ENCODE results near the gene TMEM165.

GRCh38 chr4:55446578-55446922 is 50.8 kb downstream of the TMEM165 start:
- TF ChIP-seq REST (IDR thresholded peaks at IDR 0.05; ENCODE audit: insufficient read depth in 1 of 2, low read depth in 2 of 2, low read length in 2 of 2) (no peak), POLR2AphosphoS5 (IDR thresholded peaks at IDR 0.05; ENCODE audit: low read depth, low read length) (no peak), SIN3A (IDR thresholded peaks at IDR 0.05; ENCODE audit: borderline replicate concordance, insufficient read depth, low read length) (no peak)

Data from PFSK-1 (cell line).